GM21619 (cell line): ENCODE data around the gene MINDY2.
A peak's percentile ranks its signal among the peaks of the same experiment; 100 is the strongest.
"Not testable (repeated sequence)": the region's sequence is repeated elsewhere in the genome, so short reads cannot be mapped to it uniquely, and the experiment has no call there.

Experiments
- ATAC-seq: cut with Tn5 transposase; IDR thresholded peaks from one replicate; pipeline ENCODE4 v1.9.1; 2021; ENCODE audit not compliant: unreplicated experiment

Gene MINDY2

GRCh38 chr15:58877999-58878825 lies 107.1 kb downstream of the MINDY2 start:
- no peak for ATAC-seq

- ATAC-seq = peak; percentile 63
These were observed 109.2 kb downstream of the MINDY2 start for GRCh38 chr15:58880320-58880719.

- ATAC-seq = no peak
These were observed 111.1 kb downstream of the MINDY2 start for GRCh38 chr15:58882243-58882642.

GRCh38 chr15:58883926-58884325 lies 112.8 kb downstream of the MINDY2 start:
- ATAC-seq = not testable (repeated sequence)

- ATAC-seq = no peak
These were observed 115.8 kb downstream of the MINDY2 start for GRCh38 chr15:58886921-58887320.

- ATAC-seq = no peak
These were observed 118.3 kb downstream of the MINDY2 start for GRCh38 chr15:58889363-58889762.

GRCh38 chr15:58898150-58898680 lies 127.1 kb downstream of the MINDY2 start:
- ATAC-seq = no peak

GRCh38 chr15:58900631-58901030 lies 129.5 kb downstream of the MINDY2 start:
- no peak for ATAC-seq

- ATAC-seq = no peak
These were observed 137.6 kb downstream of the MINDY2 start for GRCh38 chr15:58908550-58909309.

- ATAC-seq = no peak
These were observed 138.5 kb downstream of the MINDY2 start for GRCh38 chr15:58909616-58910015.

- ATAC-seq = no peak
These were observed 139.4 kb downstream of the MINDY2 start for GRCh38 chr15:58910456-58910855.
